ENCODE measurements around the gene FAM72B. TPM values are rescaled to one million over a fixed set of nuclear protein-coding genes. Genes with fewer than 3 reads are reported as not detected.
"Not testable (repeated sequence)": the region's sequence is repeated elsewhere in the genome, so short reads cannot be mapped to it uniquely, and the experiment has no call there.

The FAM72B gene
- polyA plus RNA-seq, 1 donor (not counting 4 experiments of a cell fraction or from before 2014, with no cell fraction given), result 5.6 TPM

GRCh38 chr1:121200232-121200631 lies 16.1 kb upstream of the FAM72B start:
- H3K4me1 ChIP-seq (ENCODE audit: control insufficient read depth, extremely low read depth, insufficient read depth, low read length); H3K79me2 ChIP-seq (ENCODE audit: control insufficient read depth, insufficient read depth, low read length); H3K36me3 ChIP-seq (ENCODE audit: control insufficient read depth in 2 of 2, extremely low read depth in 1 of 2, insufficient read depth in 2 of 2, low read length in 2 of 2); H3K9ac ChIP-seq (ENCODE audit: control insufficient read depth, extremely low read depth, insufficient read depth, low read length); H3K9me3 ChIP-seq (ENCODE audit: control insufficient read depth, low read depth, low read length); H3K27ac ChIP-seq (ENCODE audit: control insufficient read depth, insufficient read depth, low read length); H4K20me1 ChIP-seq (ENCODE audit: control insufficient read depth, extremely low read depth, insufficient read depth, low read length); H2AFZ ChIP-seq (ENCODE audit: control insufficient read depth, low read length); H3K4me2 ChIP-seq (ENCODE audit: control insufficient read depth, extremely low read depth, insufficient read depth, low read depth, low read length); FAIRE-seq; H3K9me1 ChIP-seq (ENCODE audit: control insufficient read depth, extremely low read depth, insufficient read depth, low read length); DNase-seq (ENCODE audit: low read depth, low spot score); H3K27me3 ChIP-seq (ENCODE audit: control insufficient read depth, extremely low read depth, insufficient read depth, low read length); H3K4me3 ChIP-seq (ENCODE audit: control insufficient read depth in 2 of 3, extremely low read depth in 1 of 3, insufficient read depth in 2 of 3, low read depth in 1 of 3, low read length in 3 of 3); dilution Hi-C loops (cut with MboI; ENCODE audit: extremely low pct_ligation_motif_present, low sequenced_read_pairs): not testable (repeated sequence)

GRCh38 chr1:121199763-121200162 lies 15.6 kb upstream of the FAM72B start:
- not testable (repeated sequence) for H3K27me3 ChIP-seq (ENCODE audit: control insufficient read depth, extremely low read depth, insufficient read depth, low read length)

GRCh38 chr1:121197095-121197882 lies 13.1 kb upstream of the FAM72B start:
- H3K36me3 ChIP-seq (ENCODE audit: control insufficient read depth in 2 of 2, extremely low read depth in 1 of 2, insufficient read depth in 2 of 2, low read length in 2 of 2); H3K9ac ChIP-seq (ENCODE audit: control insufficient read depth, extremely low read depth, insufficient read depth, low read length); DNase-seq (ENCODE audit: low read depth, low spot score); H3K79me2 ChIP-seq (ENCODE audit: control insufficient read depth, insufficient read depth, low read length); H3K4me1 ChIP-seq (ENCODE audit: control insufficient read depth, extremely low read depth, insufficient read depth, low read length); dilution Hi-C loops (cut with MboI; ENCODE audit: extremely low pct_ligation_motif_present, low sequenced_read_pairs); H3K4me3 ChIP-seq (ENCODE audit: control insufficient read depth in 2 of 3, extremely low read depth in 1 of 3, insufficient read depth in 2 of 3, low read depth in 1 of 3, low read length in 3 of 3); H3K9me1 ChIP-seq (ENCODE audit: control insufficient read depth, extremely low read depth, insufficient read depth, low read length); H3K4me2 ChIP-seq (ENCODE audit: control insufficient read depth, extremely low read depth, insufficient read depth, low read depth, low read length); H4K20me1 ChIP-seq (ENCODE audit: control insufficient read depth, extremely low read depth, insufficient read depth, low read length); H3K27ac ChIP-seq (ENCODE audit: control insufficient read depth, insufficient read depth, low read length); FAIRE-seq; H2AFZ ChIP-seq (ENCODE audit: control insufficient read depth, low read length); H3K9me3 ChIP-seq (ENCODE audit: control insufficient read depth, low read depth, low read length); H3K27me3 ChIP-seq (ENCODE audit: control insufficient read depth, extremely low read depth, insufficient read depth, low read length): not testable (repeated sequence)

More at GRCh38 chr1:121199763-121200162, 15.6 kb upstream of the FAM72B start:
- H3K4me3 ChIP-seq (ENCODE audit: control insufficient read depth in 2 of 3, extremely low read depth in 1 of 3, insufficient read depth in 2 of 3, low read depth in 1 of 3, low read length in 3 of 3); H3K9me1 ChIP-seq (ENCODE audit: control insufficient read depth, extremely low read depth, insufficient read depth, low read length); H3K36me3 ChIP-seq (ENCODE audit: control insufficient read depth in 2 of 2, extremely low read depth in 1 of 2, insufficient read depth in 2 of 2, low read length in 2 of 2); H3K9ac ChIP-seq (ENCODE audit: control insufficient read depth, extremely low read depth, insufficient read depth, low read length); H3K9me3 ChIP-seq (ENCODE audit: control insufficient read depth, low read depth, low read length); H2AFZ ChIP-seq (ENCODE audit: control insufficient read depth, low read length); H4K20me1 ChIP-seq (ENCODE audit: control insufficient read depth, extremely low read depth, insufficient read depth, low read length); DNase-seq (ENCODE audit: low read depth, low spot score); H3K27ac ChIP-seq (ENCODE audit: control insufficient read depth, insufficient read depth, low read length); dilution Hi-C loops (cut with MboI; ENCODE audit: extremely low pct_ligation_motif_present, low sequenced_read_pairs); H3K79me2 ChIP-seq (ENCODE audit: control insufficient read depth, insufficient read depth, low read length); H3K4me2 ChIP-seq (ENCODE audit: control insufficient read depth, extremely low read depth, insufficient read depth, low read depth, low read length); H3K4me1 ChIP-seq (ENCODE audit: control insufficient read depth, extremely low read depth, insufficient read depth, low read length); FAIRE-seq: not testable (repeated sequence)

DNA sequence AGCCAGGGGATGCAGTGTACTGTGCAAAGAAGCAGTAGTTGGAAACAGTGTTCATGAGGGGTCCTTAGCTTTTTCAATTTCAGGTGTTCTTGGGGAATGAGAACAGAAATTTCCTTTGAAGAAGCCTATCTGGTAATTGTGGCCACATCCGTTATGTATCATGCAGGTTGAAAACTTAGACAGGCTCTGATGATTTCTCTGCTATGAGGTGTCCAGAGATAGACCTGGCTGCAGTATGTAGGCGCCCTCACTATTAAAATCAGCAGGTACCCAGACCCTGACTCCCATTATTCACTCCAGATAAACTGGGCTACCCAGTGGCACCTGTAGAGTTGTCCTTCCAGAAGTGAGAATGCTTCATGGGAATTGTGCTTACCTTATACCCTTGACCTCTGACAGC lies 8.4 kb upstream of the FAM72B start:
- H3K9ac ChIP-seq (ENCODE audit: control insufficient read depth, extremely low read depth, insufficient read depth, low read length); H3K4me3 ChIP-seq (ENCODE audit: control insufficient read depth in 2 of 3, extremely low read depth in 1 of 3, insufficient read depth in 2 of 3, low read depth in 1 of 3, low read length in 3 of 3); H3K36me3 ChIP-seq (ENCODE audit: control insufficient read depth in 2 of 2, extremely low read depth in 1 of 2, insufficient read depth in 2 of 2, low read length in 2 of 2); H3K4me1 ChIP-seq (ENCODE audit: control insufficient read depth, extremely low read depth, insufficient read depth, low read length); H2AFZ ChIP-seq (ENCODE audit: control insufficient read depth, low read length); H3K9me1 ChIP-seq (ENCODE audit: control insufficient read depth, extremely low read depth, insufficient read depth, low read length); H3K79me2 ChIP-seq (ENCODE audit: control insufficient read depth, insufficient read depth, low read length); H3K4me2 ChIP-seq (ENCODE audit: control insufficient read depth, extremely low read depth, insufficient read depth, low read depth, low read length); H3K9me3 ChIP-seq (ENCODE audit: control insufficient read depth, low read depth, low read length); FAIRE-seq; H4K20me1 ChIP-seq (ENCODE audit: control insufficient read depth, extremely low read depth, insufficient read depth, low read length); H3K27ac ChIP-seq (ENCODE audit: control insufficient read depth, insufficient read depth, low read length); H3K27me3 ChIP-seq (ENCODE audit: control insufficient read depth, extremely low read depth, insufficient read depth, low read length); dilution Hi-C loops (cut with MboI; ENCODE audit: extremely low pct_ligation_motif_present, low sequenced_read_pairs); DNase-seq (ENCODE audit: low read depth, low spot score): not testable (repeated sequence)

- DNase-seq (ENCODE audit: low read depth, low spot score), result not testable (repeated sequence)
These were observed 3.8 kb upstream of the FAM72B start for GRCh38 chr1:121187914-121188313.

More at GRCh38 chr1:121187914-121188313, 3.8 kb upstream of the FAM72B start:
- H4K20me1 ChIP-seq (ENCODE audit: control insufficient read depth, extremely low read depth, insufficient read depth, low read length); H2AFZ ChIP-seq (ENCODE audit: control insufficient read depth, low read length); FAIRE-seq; H3K79me2 ChIP-seq (ENCODE audit: control insufficient read depth, insufficient read depth, low read length); H3K4me3 ChIP-seq (ENCODE audit: control insufficient read depth in 2 of 3, extremely low read depth in 1 of 3, insufficient read depth in 2 of 3, low read depth in 1 of 3, low read length in 3 of 3); H3K27ac ChIP-seq (ENCODE audit: control insufficient read depth, insufficient read depth, low read length); H3K9me3 ChIP-seq (ENCODE audit: control insufficient read depth, low read depth, low read length); H3K9me1 ChIP-seq (ENCODE audit: control insufficient read depth, extremely low read depth, insufficient read depth, low read length); H3K4me2 ChIP-seq (ENCODE audit: control insufficient read depth, extremely low read depth, insufficient read depth, low read depth, low read length); H3K9ac ChIP-seq (ENCODE audit: control insufficient read depth, extremely low read depth, insufficient read depth, low read length); dilution Hi-C loops (cut with MboI; ENCODE audit: extremely low pct_ligation_motif_present, low sequenced_read_pairs); H3K27me3 ChIP-seq (ENCODE audit: control insufficient read depth, extremely low read depth, insufficient read depth, low read length); H3K36me3 ChIP-seq (ENCODE audit: control insufficient read depth in 2 of 2, extremely low read depth in 1 of 2, insufficient read depth in 2 of 2, low read length in 2 of 2); H3K4me1 ChIP-seq (ENCODE audit: control insufficient read depth, extremely low read depth, insufficient read depth, low read length): not testable (repeated sequence)

Data from keratinocyte (primary cell).